ENCODE results near the gene WRAP73. TPM values are rescaled to one million over a fixed set of nuclear protein-coding genes. Genes with fewer than 3 reads are reported as not detected.
A peak's percentile ranks its signal among the peaks of the same experiment; 100 is the strongest.

Gene WRAP73
- total and polyA plus RNA-seq, 9 of the 15 experiments (the other 6 are each of a cell fraction or from before 2014, with no cell fraction given), result 4.3 to 51.8 (median 30.1) TPM

DNA sequence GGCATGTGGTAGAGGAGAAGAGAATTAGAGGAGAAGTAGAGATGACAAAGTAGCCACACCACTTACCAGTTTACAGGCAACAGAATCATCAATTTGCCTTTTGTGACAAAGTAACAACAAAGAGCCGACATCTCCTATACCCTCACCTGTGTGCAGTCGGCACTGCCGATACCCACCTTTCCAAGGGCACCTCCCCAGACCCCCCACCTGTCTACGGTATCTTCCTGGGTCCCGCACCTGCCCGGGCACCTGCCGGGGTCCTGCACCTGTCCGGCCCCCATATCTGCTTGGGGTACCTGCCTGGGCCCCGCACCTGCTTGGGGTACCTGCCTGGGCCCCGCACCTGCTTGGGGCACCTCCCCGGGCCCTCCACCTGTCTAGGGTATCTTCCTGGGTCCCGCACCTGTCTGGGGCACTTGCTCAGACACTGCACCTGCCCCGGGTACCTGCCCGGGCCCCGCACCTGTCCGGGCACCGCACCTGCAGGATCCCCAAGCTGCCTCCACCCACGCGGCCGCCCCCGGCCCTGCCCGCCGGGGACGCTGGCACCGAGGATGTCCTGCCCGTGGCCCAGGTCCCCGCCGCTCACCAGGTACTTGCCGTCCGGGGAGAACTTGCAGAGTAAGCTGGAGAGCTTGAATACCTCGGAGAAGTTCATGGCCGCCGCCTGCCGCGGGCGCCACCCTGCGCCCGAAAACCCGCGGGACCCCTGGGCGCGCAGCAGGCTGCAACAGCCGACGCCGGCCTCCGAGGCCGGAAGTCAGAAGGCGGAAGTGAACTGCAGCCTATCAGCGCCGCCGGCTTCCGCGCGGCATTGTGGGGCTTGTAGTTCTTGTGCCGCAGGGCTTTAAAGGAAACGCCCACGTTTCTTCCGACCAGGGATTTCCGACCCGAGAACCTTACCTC is at the start of gene WRAP73 (continued):
- TF ChIP-seq ZNF511 (CRISPR knock-in tag; IDR thresholded peaks at IDR 0.05) (peak; percentile 58; the same call in 1 of the 2 replicates), ZNF134 (CRISPR knock-in tag; conservative IDR thresholded peaks at IDR 0.05) (no peak), ZNF507 (tag; conservative IDR thresholded peaks at IDR 0.05) (no peak), CREB1 (IDR thresholded peaks at IDR 0.05) (peak; percentile 90), CREB1 (CRISPR knock-in tag; IDR thresholded peaks at IDR 0.05) (peak; percentile 76; the same call in 1 of the 2 replicates), TCF7 (IDR thresholded peaks at IDR 0.05; ENCODE audit: borderline replicate concordance) (no peak), PCBP1 (IDR thresholded peaks at IDR 0.05; ENCODE audit: low read depth, low read length, poor library complexity, severe bottlenecking) (peak; percentile 77), HSF4 (CRISPR knock-in tag; IDR thresholded peaks at IDR 0.05; ENCODE audit: borderline replicate concordance) (no peak), ZNF41 (CRISPR knock-in tag; conservative IDR thresholded peaks at IDR 0.05) (no peak), TSHZ1 (CRISPR knock-in tag; IDR thresholded peaks at IDR 0.05) (no peak), SRF (CRISPR knock-in tag; IDR thresholded peaks at IDR 0.05) (no peak), PRPF4 (IDR thresholded peaks at IDR 0.05; ENCODE audit: insufficient read depth, low read depth, low read length, poor library complexity, severe bottlenecking) (no peak), ZNF785 (CRISPR knock-in tag; IDR thresholded peaks at IDR 0.05) (no peak), NR2C1 (IDR thresholded peaks at IDR 0.05) (no peak; the same call in 1 of the 2 replicates), NR2C1 (tag; IDR thresholded peaks at IDR 0.05) (peak; percentile 65), MEIS2 (IDR thresholded peaks at IDR 0.05; ENCODE audit: partially characterized antibody) (no peak), SNAPC5 (CRISPR knock-in tag; IDR thresholded peaks at IDR 0.05) (no peak), MYBL2 (IDR thresholded peaks at IDR 0.05; ENCODE audit: low read depth) (no peak), MYBL2 (CRISPR knock-in tag; IDR thresholded peaks at IDR 0.05; ENCODE audit: borderline replicate concordance) (no peak), HNRNPUL1 (IDR thresholded peaks at IDR 0.05; ENCODE audit: low read length) (no peak), E4F1 (CRISPR knock-in tag; IDR thresholded peaks at IDR 0.05; ENCODE audit: borderline replicate concordance) (no peak), EZH2 (IDR thresholded peaks at IDR 0.05; ENCODE audit: borderline replicate concordance, low read depth, low read length) (no peak)
